H9 (cell line): ENCODE results near the gene ANKIB1. TPM values are rescaled to one million over a fixed set of nuclear protein-coding genes. Genes with fewer than 3 reads are reported as not detected.

Experiments used
- DNase-seq: peaks from one replicate; pipeline ENCODE4 v3.0.0-alpha.2; 2017
- H2AFZ ChIP-seq: one replicate; pipeline ENCODE4 v1.6.1; 2013; ENCODE audit warnings: mild to moderate bottlenecking, low read length, control low read depth, moderate library complexity
- H2AK5ac ChIP-seq: 2 replicates; pipeline ENCODE4 v1.6.1; 2013; ENCODE audit warnings: low read length, control low read depth, mixed read lengths; ENCODE audit not compliant: insufficient read length
- H2BK120ac ChIP-seq: one replicate; pipeline ENCODE4 v1.6.1; 2013; ENCODE audit warnings: low read depth, mild to moderate bottlenecking, low read length, control low read depth, inconsistent platforms; ENCODE audit not compliant: poor library complexity, severe bottlenecking
- H2BK12ac ChIP-seq: 2 replicates; pipeline ENCODE4 v1.6.1; 2013; ENCODE audit warnings: low read length, control low read depth, mixed read lengths, low read depth; ENCODE audit not compliant: insufficient read length
- H2BK15ac ChIP-seq: 2 replicates; pipeline ENCODE4 v1.6.1; 2013; ENCODE audit warnings: low read depth, low read length, control low read depth
- H2BK20ac ChIP-seq: one replicate; pipeline ENCODE4 v1.6.1; 2013; ENCODE audit warnings: low read depth, mild to moderate bottlenecking, low read length, control low read depth, inconsistent platforms; ENCODE audit not compliant: poor library complexity, severe bottlenecking
- H2BK5ac ChIP-seq: 2 replicates; pipeline ENCODE4 v1.6.1; 2013; ENCODE audit warnings: low read length, control low read depth, mixed read lengths; ENCODE audit not compliant: insufficient read length
- H3K14ac ChIP-seq: 2 replicates; pipeline ENCODE4 v1.6.1; 2013; ENCODE audit warnings: low read length, control low read depth; ENCODE audit not compliant: insufficient read depth
- H3K18ac ChIP-seq: 2 replicates; pipeline ENCODE4 v1.6.1; 2013; ENCODE audit warnings: low read depth, mild to moderate bottlenecking, mixed read lengths, low read length, control low read depth; ENCODE audit not compliant: insufficient read length
- H3K23ac ChIP-seq: 2 replicates; pipeline ENCODE4 v1.6.1; 2013; ENCODE audit warnings: low read length, control low read depth, mixed read lengths, low read depth; ENCODE audit not compliant: insufficient read length
- H3K23me2 ChIP-seq: 2 replicates; pipeline ENCODE4 v1.6.1; 2013; ENCODE audit warnings: low read depth, mild to moderate bottlenecking, mixed read lengths, low read length, control low read depth; ENCODE audit not compliant: insufficient read length, poor library complexity, severe bottlenecking
- H3K27ac ChIP-seq: 2 replicates; pipeline ENCODE4 v1.5.1; 2013; ENCODE audit warnings: low read length, control low read depth, mixed read lengths, low read depth; ENCODE audit not compliant: insufficient read length
- H3K27me3 ChIP-seq: 2 replicates; pipeline ENCODE4 v1.6.1; 2013; ENCODE audit warnings: low read length, control low read depth, inconsistent platforms; ENCODE audit not compliant: insufficient read depth
- H3K4ac ChIP-seq: 2 replicates; pipeline ENCODE4 v1.6.1; 2013; ENCODE audit warnings: low read depth, mild to moderate bottlenecking, control low read depth, inconsistent platforms, low read length, moderate library complexity
- H3K4me1 ChIP-seq: 2 replicates; pipeline ENCODE4 v1.6.1; 2013; ENCODE audit warnings: low read length, control low read depth, inconsistent platforms; ENCODE audit not compliant: insufficient read depth
- H3K4me2 ChIP-seq: 2 replicates; pipeline ENCODE4 v1.6.1; 2013; ENCODE audit warnings: low read length, control low read depth, mixed read lengths; ENCODE audit not compliant: insufficient read length, insufficient read depth
- H3K56ac ChIP-seq: 2 replicates; pipeline ENCODE4 v1.6.1; 2013; ENCODE audit warnings: low read depth, mild to moderate bottlenecking, mixed read lengths, low read length, control low read depth; ENCODE audit not compliant: insufficient read length
- H3K79me1 ChIP-seq: 2 replicates; pipeline ENCODE4 v1.6.1; 2013; ENCODE audit warnings: low read depth, mild to moderate bottlenecking, moderate library complexity, low read length, control low read depth, inconsistent platforms; ENCODE audit not compliant: insufficient read depth, poor library complexity, severe bottlenecking
- H3K79me2 ChIP-seq: 2 replicates; pipeline ENCODE4 v1.6.1; 2013; ENCODE audit warnings: low read length, control low read depth, inconsistent platforms; ENCODE audit not compliant: insufficient read depth
- H3K9ac ChIP-seq: 2 replicates; pipeline ENCODE4 v1.6.1; 2013; ENCODE audit warnings: low read length, control low read depth, mixed read lengths; ENCODE audit not compliant: insufficient read length; ENCODE audit errors: extremely low read depth
- H3K9me3 ChIP-seq: one replicate; pipeline ENCODE4 v1.6.1; 2013; ENCODE audit warnings: low read depth, low read length, inconsistent platforms; ENCODE audit not compliant: control insufficient read depth
- H3T11ph ChIP-seq: one replicate; pipeline ENCODE4 v1.6.1; 2013; ENCODE audit warnings: mild to moderate bottlenecking, low read length, control low read depth, inconsistent platforms
- H4K20me1 ChIP-seq: one replicate; pipeline ENCODE4 v1.6.1; 2013; ENCODE audit not compliant: control insufficient read depth, insufficient read length, insufficient read depth
- H4K5ac ChIP-seq: 2 replicates; pipeline ENCODE4 v1.6.1; 2013; ENCODE audit warnings: low read depth, mild to moderate bottlenecking, mixed read lengths, low read length, control low read depth; ENCODE audit not compliant: insufficient read length
- H4K8ac ChIP-seq: replicated peaks from 2 replicates; pipeline ENCODE4 v1.6.1; 2013; ENCODE audit warnings: low read length, control low read depth, mixed read lengths, low read depth; ENCODE audit not compliant: insufficient read length
- H4K91ac ChIP-seq: 2 replicates; pipeline ENCODE4 v1.6.1; 2013; ENCODE audit warnings: low read depth, mild to moderate bottlenecking, moderate library complexity, mixed read lengths, low read length, control low read depth; ENCODE audit not compliant: insufficient read length
- H3K27ac Mint-ChIP-seq, 3 experiments: 2 replicates in 2 of 3; 3 replicates in 1 of 3; pipeline ENCODE4 v1.8.0; 2020 to 2021; ENCODE audit warnings: mixed read lengths in 3 of 3, mild to moderate bottlenecking in 1 of 3, moderate library complexity in 1 of 3
- H3K27me3 Mint-ChIP-seq: 2 replicates; pipeline ENCODE4 v1.8.0; 2021; ENCODE audit warnings: low read depth, mild to moderate bottlenecking, moderate library complexity, mixed read lengths
- H3K36me3 Mint-ChIP-seq, 3 experiments: 2 replicates in 2 of 3; 3 replicates in 1 of 3; pipeline ENCODE4 v1.8.0; 2020 to 2021; ENCODE audit warnings: low read depth in 3 of 3, mixed read lengths in 3 of 3; ENCODE audit not compliant: insufficient read depth in 1 of 3
- H3K4me1 Mint-ChIP-seq, 2 experiments: 2 replicates each; pipeline ENCODE4 v1.8.0; 2020; ENCODE audit warnings: mixed read lengths in 2 of 2
- H3K4me3 Mint-ChIP-seq, 2 experiments: 2 replicates in 1 of 2; 3 replicates in 1 of 2; pipeline ENCODE4 v1.8.0; 2020 to 2021; ENCODE audit warnings: mild to moderate bottlenecking in 2 of 2, mixed read lengths in 2 of 2, moderate library complexity in 1 of 2
- H3K9me3 Mint-ChIP-seq, 2 experiments: 2 replicates in 1 of 2; 3 replicates in 1 of 2; pipeline ENCODE4 v1.8.0; 2020; ENCODE audit warnings: mild to moderate bottlenecking in 2 of 2, mixed read lengths in 2 of 2, moderate library complexity in 1 of 2
- WGBS: extraction: QIAGEN DNeasy Blood & Tissue Kit; methylation state at CpG from one replicate; pipeline ENCODE4 v1.1.7; 2013; ENCODE audit warnings: missing lambda C conversion rate, low lambda C conversion rate, mixed read lengths; ENCODE audit not compliant: insufficient read length; ENCODE audit errors: extremely low coverage; 5-methylcytosine and 5-hydroxymethylcytosine counted together
- total RNA-seq: library from RNA; stranded (reverse); gene quantifications from 2 replicates; pipeline ENCODE4 v1.2.1, GENCODE V29; 2021
- TF ChIP-seq, protein P1 (sequence below): fragments of 200-600 bp; sonication (generic); conservative IDR thresholded peaks from 3 replicates; pipeline ENCODE4 v1.8.0; 2021; ENCODE audit warnings: antibody characterized with exemption, mild to moderate bottlenecking

Gene ANKIB1
- total RNA-seq, 1 experiment from 2014 or later = 42.0 TPM

DNA sequence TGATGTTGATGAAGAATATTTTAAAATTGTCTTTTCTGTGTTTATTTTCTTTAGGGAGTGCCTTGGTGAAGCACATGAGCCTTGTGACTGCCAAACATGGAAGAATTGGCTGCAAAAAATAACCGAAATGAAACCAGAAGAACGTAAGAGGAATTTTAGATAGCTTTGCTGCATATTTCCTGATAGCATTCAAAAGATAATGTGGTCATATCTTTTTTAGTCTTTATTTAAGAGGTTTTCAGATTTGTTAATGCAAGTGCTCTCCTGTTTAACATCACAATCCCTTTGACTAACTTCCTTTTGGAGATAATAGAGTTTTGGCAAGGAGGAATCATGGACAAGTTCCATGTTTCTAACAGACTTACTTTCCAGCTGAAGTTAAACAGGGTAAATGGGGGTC lies 116.4 kb downstream of the ANKIB1 start:
- Histone ChIP-seq H4K91ac (no peak overlapping the region), H2AK5ac (no peak overlapping the region), H3K4me2 (no peak overlapping the region), H3K27ac (no peak overlapping the region), H2BK5ac (no peak overlapping the region), H3K27me3 (no peaks in the 10 kb centered on the region), H2AFZ (no peak overlapping the region), H3K18ac (no peak overlapping the region), H2BK15ac (no peak overlapping the region), H4K20me1 (no peaks in the 10 kb centered on the region), H4K8ac (no peak overlapping the region), H3K14ac (no peak overlapping the region), H3K56ac (no peak overlapping the region), H3K9me3 (no peaks in the 10 kb centered on the region), H2BK20ac (no peak overlapping the region), H3K4me1 (no peaks in the 10 kb centered on the region), H3K79me1 (no peaks in the 10 kb centered on the region), H3K9ac (no peak overlapping the region), H4K5ac (no peak overlapping the region), H2BK12ac (no peak overlapping the region), H3K23ac (no peak overlapping the region), H3T11ph (no peak overlapping the region), H3K4ac (no peak overlapping the region), H3K79me2 (no peaks in the 10 kb centered on the region), H2BK120ac (no peak overlapping the region), H3K23me2 (no peaks in the 10 kb centered on the region)
- TF ChIP-seq, protein P1, sequence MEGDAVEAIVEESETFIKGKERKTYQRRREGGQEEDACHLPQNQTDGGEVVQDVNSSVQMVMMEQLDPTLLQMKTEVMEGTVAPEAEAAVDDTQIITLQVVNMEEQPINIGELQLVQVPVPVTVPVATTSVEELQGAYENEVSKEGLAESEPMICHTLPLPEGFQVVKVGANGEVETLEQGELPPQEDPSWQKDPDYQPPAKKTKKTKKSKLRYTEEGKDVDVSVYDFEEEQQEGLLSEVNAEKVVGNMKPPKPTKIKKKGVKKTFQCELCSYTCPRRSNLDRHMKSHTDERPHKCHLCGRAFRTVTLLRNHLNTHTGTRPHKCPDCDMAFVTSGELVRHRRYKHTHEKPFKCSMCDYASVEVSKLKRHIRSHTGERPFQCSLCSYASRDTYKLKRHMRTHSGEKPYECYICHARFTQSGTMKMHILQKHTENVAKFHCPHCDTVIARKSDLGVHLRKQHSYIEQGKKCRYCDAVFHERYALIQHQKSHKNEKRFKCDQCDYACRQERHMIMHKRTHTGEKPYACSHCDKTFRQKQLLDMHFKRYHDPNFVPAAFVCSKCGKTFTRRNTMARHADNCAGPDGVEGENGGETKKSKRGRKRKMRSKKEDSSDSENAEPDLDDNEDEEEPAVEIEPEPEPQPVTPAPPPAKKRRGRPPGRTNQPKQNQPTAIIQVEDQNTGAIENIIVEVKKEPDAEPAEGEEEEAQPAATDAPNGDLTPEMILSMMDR = no peak
- Mint-ChIP-seq H3K9me3 (no peaks in the 10 kb centered on the region), H3K36me3 (peaks cover 5 to 32% (median 11%) of the 10 kb centered on the region in 3 experiments; a peak in 6 of 7 replicates), H3K4me1 (no peaks in the 10 kb centered on the region), H3K27me3 (no peaks in the 10 kb centered on the region), H3K4me3 (no peak overlapping the region), H3K27ac (peak overlapping the region in 1 of 3 experiments; percentile 6; a peak in 1 of 7 replicates)
- no peak for DNase-seq
- WGBS = no CpG with 5 or more reads among the region's 2 CpGs
